HepG2 (cell line): ENCODE measurements around the gene MIEF1. TPM values are rescaled to one million over a fixed set of nuclear protein-coding genes. Genes with fewer than 3 reads are reported as not detected.

Experiments used
- CHCHD3 ChIP-seq: sonication (generic); formaldehyde crosslinking; IDR thresholded peaks from 2 replicates; pipeline ENCODE4 v1.8.0; 2022; ENCODE audit warnings: mild to moderate bottlenecking, missing genetic modification reagents, moderate library complexity
- ETV5 ChIP-seq: IDR thresholded peaks from 2 replicates; pipeline ENCODE4 v1.6.1; 2018; ENCODE audit warnings: missing biosample characterization, missing genetic modification reagents, inconsistent platforms, borderline replicate concordance
- MYC ChIP-seq: sonication (generic); formaldehyde crosslinking; IDR thresholded peaks from 2 replicates; pipeline ENCODE4 v1.9.0; 2021; ENCODE audit warnings: missing genetic modification reagents, borderline replicate concordance
- NFIC ChIP-seq: IDR thresholded peaks from 2 replicates; pipeline ENCODE4 v1.6.1; 2012; ENCODE audit warnings: mild to moderate bottlenecking, low read length, inconsistent platforms
- RELA ChIP-seq: sonication (generic); formaldehyde crosslinking; IDR thresholded peaks from 2 replicates; pipeline ENCODE4 v1.4.0; 2020; ENCODE audit warnings: missing genetic modification reagents
- XBP1 ChIP-seq: sonication (generic); formaldehyde crosslinking; IDR thresholded peaks from 2 replicates; pipeline ENCODE4 v1.5.0; 2020; ENCODE audit warnings: missing genetic modification reagents
- ZNF180 ChIP-seq: sonication (generic); formaldehyde crosslinking; IDR thresholded peaks from 2 replicates; pipeline ENCODE4 v1.4.0; 2020; ENCODE audit warnings: low read depth, missing genetic modification reagents, borderline replicate concordance
- ZNF234 ChIP-seq: sonication (generic); formaldehyde crosslinking; conservative IDR thresholded peaks from 2 replicates; pipeline ENCODE4 v1.5.1; 2020; ENCODE audit warnings: mild to moderate bottlenecking, missing genetic modification reagents
- ZNF737 ChIP-seq: sonication (generic); formaldehyde crosslinking; IDR thresholded peaks from 2 replicates; pipeline ENCODE4 v1.5.0; 2020; ENCODE audit warnings: missing genetic modification reagents, mild to moderate bottlenecking, borderline replicate concordance
- ZNF816 ChIP-seq: sonication (generic); formaldehyde crosslinking; IDR thresholded peaks from 2 replicates; pipeline ENCODE4 v1.8.0; 2022; ENCODE audit warnings: missing genetic modification reagents, mild to moderate bottlenecking, borderline replicate concordance
- polyA plus RNA-seq, 8 experiments: library from polyadenylated mRNA; depleted of rRNA in 3 of 8; stranded (reverse) in 7 of 8; unstranded in 1 of 8; fragments of >200 nt; fragmentation: Illumina TruSeq in 4 of 8; extraction: Trizol in 4 of 8; gene quantifications; 2 replicates each; pipeline versions ENCODE4 v1.2.1 to v1.2.3, GENCODE V29; 2011 to 2016; ENCODE audit warnings: low read depth in 4 of 8, missing spikeins in 1 of 8, mixed read lengths in 1 of 8; ENCODE audit not compliant: insufficient read depth in 1 of 8
- total RNA-seq, 5 experiments: library from RNA; depleted of rRNA; stranded (reverse); fragments of >200 nt; fragmentation: Illumina TruSeq; extraction: Trizol; gene quantifications; 2 replicates each; pipeline ENCODE4 v1.2.3, GENCODE V29; 2016; ENCODE audit warnings: low read depth in 1 of 5
- TF ChIP-seq, protein P1 (sequence below): IDR thresholded peaks from 2 replicates; pipeline ENCODE4 v1.4.0; 2020; ENCODE audit warnings: mild to moderate bottlenecking, missing genetic modification reagents
- TF ChIP-seq, protein P2 (sequence below): sonication (generic); formaldehyde crosslinking; IDR thresholded peaks from 2 replicates; pipeline ENCODE4 v1.5.0; 2020; ENCODE audit warnings: mild to moderate bottlenecking, missing genetic modification reagents
- TF ChIP-seq, protein P3 (sequence below): sonication (generic); formaldehyde crosslinking; IDR thresholded peaks from 2 replicates; pipeline ENCODE4 v1.5.0; 2020; ENCODE audit warnings: missing genetic modification reagents
- TF ChIP-seq, protein P4 (sequence below): sonication (generic); formaldehyde crosslinking; IDR thresholded peaks from 2 replicates; pipeline ENCODE4 v1.8.1; 2023; ENCODE audit warnings: mild to moderate bottlenecking, missing genetic modification reagents, borderline replicate concordance
- TF ChIP-seq, protein P5 (sequence below): sonication (generic); formaldehyde crosslinking; IDR thresholded peaks from 2 replicates; pipeline ENCODE4 v1.5.0; 2020; ENCODE audit warnings: missing genetic modification reagents
- TF ChIP-seq, protein P6 (sequence below): sonication (generic); formaldehyde crosslinking; IDR thresholded peaks from 2 replicates; pipeline ENCODE4 v1.8.0; 2022; ENCODE audit warnings: missing genetic modification reagents, mild to moderate bottlenecking, moderate library complexity, borderline replicate concordance

MIEF1 gene
- total and polyA plus RNA-seq, 2 of the 13 experiments (the other 11 are each of a cell fraction or from before 2014, with no cell fraction given), result 21.7 to 34.8 TPM

DNA sequence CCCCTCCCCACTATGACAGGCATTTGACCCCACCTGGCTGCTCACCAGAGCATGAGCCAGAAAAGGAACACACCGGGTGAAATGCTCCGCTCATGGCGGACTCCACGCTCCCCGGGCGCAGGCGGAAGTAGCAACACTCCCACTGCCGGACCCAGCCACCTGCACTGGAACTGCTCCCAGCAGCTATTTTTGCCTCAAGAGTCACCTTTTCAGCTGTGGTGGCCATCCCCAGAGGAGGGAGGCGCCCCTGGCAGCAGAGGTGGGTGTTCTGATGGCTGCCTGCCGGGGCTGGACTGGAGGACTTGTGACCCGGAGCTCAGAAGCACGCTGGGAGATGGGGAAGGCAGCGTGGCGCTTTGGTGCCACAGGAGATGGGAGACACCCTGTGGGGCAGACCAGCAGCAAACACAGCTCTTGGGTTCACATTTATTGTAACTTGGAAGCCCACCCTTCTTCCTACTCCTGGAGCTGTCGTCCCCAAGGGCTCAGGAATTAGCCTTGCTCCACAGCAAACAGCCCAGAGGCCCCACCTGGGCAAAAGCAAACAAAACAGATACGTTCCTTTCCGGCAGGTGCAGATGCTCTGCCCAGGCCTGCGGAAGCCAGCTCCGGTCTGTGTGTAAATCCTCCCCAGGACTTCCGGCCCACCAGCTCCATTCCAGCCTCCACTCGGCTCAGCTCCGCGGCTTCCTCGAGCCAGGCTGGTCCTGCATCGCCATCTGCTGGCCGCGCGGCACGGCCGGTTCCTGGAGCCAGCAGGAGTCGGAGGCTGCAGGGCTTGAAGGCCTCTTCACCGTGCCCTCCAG, 26.8 kb downstream of the MIEF1 start (continued):
- TF ChIP-seq, protein P1, sequence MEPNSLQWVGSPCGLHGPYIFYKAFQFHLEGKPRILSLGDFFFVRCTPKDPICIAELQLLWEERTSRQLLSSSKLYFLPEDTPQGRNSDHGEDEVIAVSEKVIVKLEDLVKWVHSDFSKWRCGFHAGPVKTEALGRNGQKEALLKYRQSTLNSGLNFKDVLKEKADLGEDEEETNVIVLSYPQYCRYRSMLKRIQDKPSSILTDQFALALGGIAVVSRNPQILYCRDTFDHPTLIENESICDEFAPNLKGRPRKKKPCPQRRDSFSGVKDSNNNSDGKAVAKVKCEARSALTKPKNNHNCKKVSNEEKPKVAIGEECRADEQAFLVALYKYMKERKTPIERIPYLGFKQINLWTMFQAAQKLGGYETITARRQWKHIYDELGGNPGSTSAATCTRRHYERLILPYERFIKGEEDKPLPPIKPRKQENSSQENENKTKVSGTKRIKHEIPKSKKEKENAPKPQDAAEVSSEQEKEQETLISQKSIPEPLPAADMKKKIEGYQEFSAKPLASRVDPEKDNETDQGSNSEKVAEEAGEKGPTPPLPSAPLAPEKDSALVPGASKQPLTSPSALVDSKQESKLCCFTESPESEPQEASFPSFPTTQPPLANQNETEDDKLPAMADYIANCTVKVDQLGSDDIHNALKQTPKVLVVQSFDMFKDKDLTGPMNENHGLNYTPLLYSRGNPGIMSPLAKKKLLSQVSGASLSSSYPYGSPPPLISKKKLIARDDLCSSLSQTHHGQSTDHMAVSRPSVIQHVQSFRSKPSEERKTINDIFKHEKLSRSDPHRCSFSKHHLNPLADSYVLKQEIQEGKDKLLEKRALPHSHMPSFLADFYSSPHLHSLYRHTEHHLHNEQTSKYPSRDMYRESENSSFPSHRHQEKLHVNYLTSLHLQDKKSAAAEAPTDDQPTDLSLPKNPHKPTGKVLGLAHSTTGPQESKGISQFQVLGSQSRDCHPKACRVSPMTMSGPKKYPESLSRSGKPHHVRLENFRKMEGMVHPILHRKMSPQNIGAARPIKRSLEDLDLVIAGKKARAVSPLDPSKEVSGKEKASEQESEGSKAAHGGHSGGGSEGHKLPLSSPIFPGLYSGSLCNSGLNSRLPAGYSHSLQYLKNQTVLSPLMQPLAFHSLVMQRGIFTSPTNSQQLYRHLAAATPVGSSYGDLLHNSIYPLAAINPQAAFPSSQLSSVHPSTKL (CRISPR knock-in tag), result peak; percentile 70
- TF ChIP-seq XBP1 (CRISPR knock-in tag) (no peak), ZNF180 (CRISPR knock-in tag) (no peak), MYC (CRISPR knock-in tag) (peak; percentile 70; the same call in 1 of the 2 replicates), ZNF234 (CRISPR knock-in tag) (no peak), RELA (no peak), ETV5 (CRISPR knock-in tag) (peak; percentile 89), NFIC (no peak), CHCHD3 (CRISPR knock-in tag) (no peak), ZNF816 (CRISPR knock-in tag) (no peak), ZNF737 (CRISPR knock-in tag) (no peak)
- TF ChIP-seq, protein P2, sequence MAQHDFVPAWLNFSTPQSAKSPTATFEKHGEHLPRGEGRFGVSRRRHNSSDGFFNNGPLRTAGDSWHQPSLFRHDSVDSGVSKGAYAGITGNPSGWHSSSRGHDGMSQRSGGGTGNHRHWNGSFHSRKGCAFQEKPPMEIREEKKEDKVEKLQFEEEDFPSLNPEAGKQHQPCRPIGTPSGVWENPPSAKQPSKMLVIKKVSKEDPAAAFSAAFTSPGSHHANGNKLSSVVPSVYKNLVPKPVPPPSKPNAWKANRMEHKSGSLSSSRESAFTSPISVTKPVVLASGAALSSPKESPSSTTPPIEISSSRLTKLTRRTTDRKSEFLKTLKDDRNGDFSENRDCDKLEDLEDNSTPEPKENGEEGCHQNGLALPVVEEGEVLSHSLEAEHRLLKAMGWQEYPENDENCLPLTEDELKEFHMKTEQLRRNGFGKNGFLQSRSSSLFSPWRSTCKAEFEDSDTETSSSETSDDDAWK, result no peak
- TF ChIP-seq, protein P3, sequence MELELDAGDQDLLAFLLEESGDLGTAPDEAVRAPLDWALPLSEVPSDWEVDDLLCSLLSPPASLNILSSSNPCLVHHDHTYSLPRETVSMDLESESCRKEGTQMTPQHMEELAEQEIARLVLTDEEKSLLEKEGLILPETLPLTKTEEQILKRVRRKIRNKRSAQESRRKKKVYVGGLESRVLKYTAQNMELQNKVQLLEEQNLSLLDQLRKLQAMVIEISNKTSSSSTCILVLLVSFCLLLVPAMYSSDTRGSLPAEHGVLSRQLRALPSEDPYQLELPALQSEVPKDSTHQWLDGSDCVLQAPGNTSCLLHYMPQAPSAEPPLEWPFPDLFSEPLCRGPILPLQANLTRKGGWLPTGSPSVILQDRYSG (CRISPR knock-in tag), result no peak
- TF ChIP-seq, protein P4, sequence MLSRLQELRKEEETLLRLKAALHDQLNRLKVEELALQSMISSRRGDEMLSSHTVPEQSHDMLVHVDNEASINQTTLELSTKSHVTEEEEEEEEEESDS (CRISPR knock-in tag), result peak; percentile 74; the same call in 1 of the 2 replicates
- TF ChIP-seq, protein P5, sequence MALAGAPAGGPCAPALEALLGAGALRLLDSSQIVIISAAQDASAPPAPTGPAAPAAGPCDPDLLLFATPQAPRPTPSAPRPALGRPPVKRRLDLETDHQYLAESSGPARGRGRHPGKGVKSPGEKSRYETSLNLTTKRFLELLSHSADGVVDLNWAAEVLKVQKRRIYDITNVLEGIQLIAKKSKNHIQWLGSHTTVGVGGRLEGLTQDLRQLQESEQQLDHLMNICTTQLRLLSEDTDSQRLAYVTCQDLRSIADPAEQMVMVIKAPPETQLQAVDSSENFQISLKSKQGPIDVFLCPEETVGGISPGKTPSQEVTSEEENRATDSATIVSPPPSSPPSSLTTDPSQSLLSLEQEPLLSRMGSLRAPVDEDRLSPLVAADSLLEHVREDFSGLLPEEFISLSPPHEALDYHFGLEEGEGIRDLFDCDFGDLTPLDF (CRISPR knock-in tag), result no peak
- TF ChIP-seq, protein P6, sequence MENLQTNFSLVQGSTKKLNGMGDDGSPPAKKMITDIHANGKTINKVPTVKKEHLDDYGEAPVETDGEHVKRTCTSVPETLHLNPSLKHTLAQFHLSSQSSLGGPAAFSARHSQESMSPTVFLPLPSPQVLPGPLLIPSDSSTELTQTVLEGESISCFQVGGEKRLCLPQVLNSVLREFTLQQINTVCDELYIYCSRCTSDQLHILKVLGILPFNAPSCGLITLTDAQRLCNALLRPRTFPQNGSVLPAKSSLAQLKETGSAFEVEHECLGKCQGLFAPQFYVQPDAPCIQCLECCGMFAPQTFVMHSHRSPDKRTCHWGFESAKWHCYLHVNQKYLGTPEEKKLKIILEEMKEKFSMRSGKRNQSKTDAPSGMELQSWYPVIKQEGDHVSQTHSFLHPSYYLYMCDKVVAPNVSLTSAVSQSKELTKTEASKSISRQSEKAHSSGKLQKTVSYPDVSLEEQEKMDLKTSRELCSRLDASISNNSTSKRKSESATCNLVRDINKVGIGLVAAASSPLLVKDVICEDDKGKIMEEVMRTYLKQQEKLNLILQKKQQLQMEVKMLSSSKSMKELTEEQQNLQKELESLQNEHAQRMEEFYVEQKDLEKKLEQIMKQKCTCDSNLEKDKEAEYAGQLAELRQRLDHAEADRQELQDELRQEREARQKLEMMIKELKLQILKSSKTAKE (CRISPR knock-in tag), result no peak
